Sigmoid colon (tissue), 7 donors: ENCODE data around the gene TPK1. TPM values are rescaled to one million over a fixed set of nuclear protein-coding genes. Genes with fewer than 3 reads are reported as not detected.

Experiments used
- DNase-seq: peaks from one replicate; pipeline ENCODE4 v3.0.0-alpha.2; 2019
- H3K27ac ChIP-seq, 4 donors: fragments of 200-600 bp; sonication (generic); one replicate each; pipeline ENCODE4 v1.5.1; 2016 to 2019; ENCODE audit warnings: mild to moderate bottlenecking in 1 of 4
- H3K27me3 ChIP-seq, 3 donors: fragments of 200-600 bp; sonication (generic); one replicate each; pipeline ENCODE4 v1.5.1; 2019; ENCODE audit warnings: mild to moderate bottlenecking in 1 of 3
- H3K36me3 ChIP-seq, 4 donors: fragments of 200-600 bp; sonication (generic); one replicate each; pipeline ENCODE4 v1.5.1; 2016 to 2019
- H3K4me1 ChIP-seq, 4 donors: fragments of 200-600 bp; sonication (generic); one replicate each; pipeline ENCODE4 v1.5.1; 2017 to 2019
- H3K4me3 ChIP-seq, 4 donors: fragments of 200-600 bp; sonication (generic); one replicate each; pipeline ENCODE4 v1.5.1; 2017 to 2019; ENCODE audit warnings: mild to moderate bottlenecking in 2 of 4, moderate library complexity in 1 of 4
- H3K9me3 ChIP-seq, 4 donors: fragments of 200-600 bp in 3 of 4; sonication (generic) in 3 of 4; one replicate each; pipeline versions ENCODE4 v1.5.1 to v1.6.1; 2013 to 2019
- CTCF ChIP-seq, 4 experiments: fragments of 450-650 bp in 3 of 4; fragments of 200-600 bp in 1 of 4; IDR thresholded peaks; one replicate each; pipeline ENCODE4 v1.5.1; 2016 to 2019; ENCODE audit warnings: antibody characterized with exemption in 4 of 4, mild to moderate bottlenecking in 3 of 4, moderate library complexity in 2 of 4
- EP300 ChIP-seq, 4 donors: sonication (generic); formaldehyde crosslinking; IDR thresholded peaks; one replicate each; pipeline ENCODE4 v1.6.1; 2017; ENCODE audit warnings: antibody characterized with exemption in 4 of 4
- POLR2A ChIP-seq, 2 donors: fragments of 450-650 bp; IDR thresholded peaks; one replicate each; pipeline ENCODE4 v1.6.1; 2016; ENCODE audit warnings: antibody characterized with exemption in 2 of 2, mild to moderate bottlenecking in 2 of 2, moderate library complexity in 2 of 2
- POLR2AphosphoS5 ChIP-seq, 4 donors: sonication (generic); formaldehyde crosslinking; IDR thresholded peaks; one replicate each; pipeline ENCODE4 v1.6.1; 2017; ENCODE audit warnings: antibody characterized with exemption in 4 of 4
- WGBS, 2 donors: extraction: QIAGEN DNeasy Blood & Tissue Kit; methylation state at CpG; one replicate each; pipeline ENCODE4 v1.1.7; 2013; 5-methylcytosine and 5-hydroxymethylcytosine counted together
- intact Hi-C: fragments of 100-400 bp; cut with DNase I; formaldehyde crosslinking; loops from one replicate; pipeline ENCODE4 v1.15.1; 2023
- polyA plus RNA-seq, 3 donors: library from polyadenylated mRNA; stranded (reverse); fragments of 200-250 nt; gene quantifications; one replicate each; pipeline ENCODE4 v1.2.3, GENCODE V29; 2013
- total RNA-seq, 4 donors: library from RNA; depleted of rRNA; stranded (reverse); fragments of >200 nt; gene quantifications; one replicate each; pipeline ENCODE4 v1.1.0, GENCODE V29; 2016
- donor health status: healthy with polysubstance abuse.
- donor health status: Bipolar disorder and iron deficiency.
- donor health status: healthy.

TPK1 gene
- total and polyA plus RNA-seq, 7 donors: 4.1 to 14.3 (median 7.2) TPM

DNA sequence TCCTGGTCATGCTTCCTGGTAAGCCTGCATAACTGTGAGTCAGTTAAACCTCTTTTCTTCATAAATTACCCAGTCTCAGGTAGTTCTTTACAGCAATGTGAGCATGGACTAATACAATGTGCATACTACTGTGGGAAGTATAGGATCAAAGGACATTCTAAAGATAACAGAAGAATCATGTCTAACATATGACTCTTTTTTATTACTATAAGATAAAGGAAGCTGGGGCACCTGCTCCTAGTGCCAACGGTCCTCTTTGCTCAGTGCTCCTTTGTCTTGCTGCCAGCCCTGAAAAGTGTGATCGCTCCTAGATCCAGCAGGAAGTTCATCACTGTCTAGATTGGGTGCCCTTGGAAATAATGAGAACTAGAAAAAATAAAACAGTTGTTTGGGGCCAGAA, 289.1 kb downstream of the TPK1 start:
- intact Hi-C loops: no loop called here
- 18 to 66% methylated on average over 2 of the region's 2 CpGs for WGBS, 2 donors
- no peaks in the 10 kb centered on the region for H3K27me3 ChIP-seq

DNA sequence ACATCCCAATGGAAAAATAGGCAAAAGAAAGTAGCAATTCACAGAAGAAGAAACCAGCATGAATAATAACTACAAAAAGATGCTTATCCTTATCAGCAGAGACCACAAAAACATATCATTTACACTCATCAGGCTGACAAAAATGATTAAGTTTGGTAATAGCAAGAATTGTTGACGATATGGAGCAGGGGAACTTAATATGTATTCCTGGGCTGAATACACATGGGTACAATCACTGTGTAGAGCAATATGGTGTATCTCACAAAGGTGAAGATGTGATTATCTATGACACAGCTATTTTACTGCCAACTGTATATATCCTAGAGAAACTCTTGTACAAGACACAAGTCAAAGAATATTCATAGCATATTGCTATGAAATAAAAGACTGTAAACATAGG, 290.5 kb downstream of the TPK1 start:
- TF ChIP-seq CTCF (IDR thresholded peaks at IDR 0.05) (no peak), EP300 (IDR thresholded peaks at IDR 0.05) (no peak), POLR2A (IDR thresholded peaks at IDR 0.05) (no peak), POLR2AphosphoS5 (IDR thresholded peaks at IDR 0.05) (no peak)
- Histone ChIP-seq H3K27me3 (no peaks in the 10 kb centered on the region), H3K36me3 (no peaks in the 10 kb centered on the region), H3K4me1 (no peaks in the 10 kb centered on the region), H3K27ac (no peak overlapping the region), H3K4me3 (no peak overlapping the region), H3K9me3 (no peaks in the 10 kb centered on the region)
- 93 to 94% methylated on average over 1 of the region's 1 CpG for WGBS, 2 donors
- DNase-seq: no peak
- intact Hi-C loops: no loop called here

More for the DNA sequence above, 289.1 kb downstream of the TPK1 start:
- DNase-seq: no peak
- Histone ChIP-seq H3K9me3 (no peaks in the 10 kb centered on the region), H3K4me3 (no peak overlapping the region), H3K36me3 (no peaks in the 10 kb centered on the region), H3K4me1 (peaks cover 0 to 4% (median 3%) of the 10 kb centered on the region in 4 donors), H3K27ac (no peak overlapping the region)
- TF ChIP-seq EP300 (IDR thresholded peaks at IDR 0.05) (no peak), CTCF (IDR thresholded peaks at IDR 0.05) (no peak), POLR2AphosphoS5 (IDR thresholded peaks at IDR 0.05) (no peak), POLR2A (IDR thresholded peaks at IDR 0.05) (no peak)

GRCh38 chr7:144534655-144535395, 301.0 kb downstream of the TPK1 start:
- WGBS, 2 donors: 78 to 95% methylated on average over 3 of the region's 3 CpGs
- Histone ChIP-seq H3K9me3 (no peaks in the 10 kb centered on the region), H3K4me1 (no peaks in the 10 kb centered on the region), H3K27me3 (no peaks in the 10 kb centered on the region), H3K27ac (no peak overlapping the region), H3K4me3 (no peak overlapping the region), H3K36me3 (no peaks in the 10 kb centered on the region)
- intact Hi-C loops: no loop called here
- TF ChIP-seq POLR2AphosphoS5 (IDR thresholded peaks at IDR 0.05): no peak
- TF ChIP-seq EP300 (IDR thresholded peaks at IDR 0.05): no peak
- no peak for TF ChIP-seq CTCF (IDR thresholded peaks at IDR 0.05)
- TF ChIP-seq POLR2A (IDR thresholded peaks at IDR 0.05): no peak
- no peak for DNase-seq

- intact Hi-C loops: no loop called here
- no peak for DNase-seq
- no peak for TF ChIP-seq POLR2AphosphoS5 (IDR thresholded peaks at IDR 0.05)
- no peak for TF ChIP-seq POLR2A (IDR thresholded peaks at IDR 0.05)
- TF ChIP-seq EP300 (IDR thresholded peaks at IDR 0.05): no peak
- Histone ChIP-seq H3K36me3 (no peaks in the 10 kb centered on the region), H3K4me1 (no peaks in the 10 kb centered on the region), H3K27ac (no peak overlapping the region), H3K27me3 (no peaks in the 10 kb centered on the region), H3K9me3 (no peaks in the 10 kb centered on the region), H3K4me3 (no peak overlapping the region)
- WGBS, 2 donors: 90 to 92% methylated on average over 4 of the region's 4 CpGs
Measured at GRCh38 chr7:144534196-144534595, 301.7 kb downstream of the TPK1 start.

GRCh38 chr7:144531181-144531580, 304.7 kb downstream of the TPK1 start:
- Histone ChIP-seq H3K9me3 (no peaks in the 10 kb centered on the region), H3K4me3 (no peak overlapping the region), H3K4me1 (no peaks in the 10 kb centered on the region), H3K27ac (no peak overlapping the region), H3K27me3 (no peaks in the 10 kb centered on the region), H3K36me3 (no peaks in the 10 kb centered on the region)
- DNase-seq: no peak
- no peak for TF ChIP-seq POLR2AphosphoS5 (IDR thresholded peaks at IDR 0.05)
- TF ChIP-seq POLR2A (IDR thresholded peaks at IDR 0.05): no peak
- no peak for TF ChIP-seq CTCF (IDR thresholded peaks at IDR 0.05)
- TF ChIP-seq EP300 (IDR thresholded peaks at IDR 0.05): no peak
- intact Hi-C loops: no loop called here
